ENCODE results near the gene BAK1. TPM values are rescaled to one million over a fixed set of nuclear protein-coding genes. Genes with fewer than 3 reads are reported as not detected.
"Not testable (repeated sequence)": the region's sequence is repeated elsewhere in the genome, so short reads cannot be mapped to it uniquely, and the experiment has no call there.

BAK1 gene
- total RNA-seq, 6 experiments from 2014 or later, result 4.4 to 11.4 (median 6.5) TPM

GRCh38 chr6:33599413-33599938, 19.4 kb upstream of the BAK1 start:
- Histone ChIP-seq H3K27ac (no peak overlapping the region), H3K27me3 (no peaks in the 10 kb centered on the region), H3K4me1 (no peaks in the 10 kb centered on the region), H3K36me3 (no peaks in the 10 kb centered on the region), H3K4me3 (no peak overlapping the region), H3K9me3 (no peaks in the 10 kb centered on the region)
- DNase-seq, result no peak
- WGBS (ENCODE audit: insufficient coverage, low coverage, low lambda C conversion rate, missing lambda C conversion rate), result 72% methylated on average over 5 of the region's 9 CpGs
- TF ChIP-seq CTCF (IDR thresholded peaks at IDR 0.05), result no peak
- no peak for TF ChIP-seq POLR2A (IDR thresholded peaks at IDR 0.05)
- ATAC-seq, result no peak
- intact Hi-C loops (cut with DNase I), result no loop called here

- TF ChIP-seq POLR2A (IDR thresholded peaks at IDR 0.05) (no peak), CTCF (IDR thresholded peaks at IDR 0.05) (no peak)
- WGBS (ENCODE audit: insufficient coverage, low coverage, low lambda C conversion rate, missing lambda C conversion rate), result 33% methylated on average over 2 of the region's 4 CpGs
- no peaks in the 10 kb centered on the region for H3K27me3 ChIP-seq
- no peaks in the 10 kb centered on the region for H3K9me3 ChIP-seq
- no peak overlapping the region for H3K4me3 ChIP-seq
- no peak overlapping the region for H3K27ac ChIP-seq
- H3K36me3 ChIP-seq, result no peaks in the 10 kb centered on the region
- DNase-seq (no peak), ATAC-seq (no peak)
- H3K4me1 ChIP-seq, result no peaks in the 10 kb centered on the region
- intact Hi-C loops (cut with DNase I), result no loop called here
Measured at GRCh38 chr6:33597551-33598322, 17.7 kb upstream of the BAK1 start.

GRCh38 chr6:33596894-33597293, 16.8 kb upstream of the BAK1 start:
- H3K36me3 ChIP-seq; ATAC-seq; H3K27me3 ChIP-seq; H3K9me3 ChIP-seq; H3K27ac ChIP-seq; intact Hi-C loops (cut with DNase I); DNase-seq; H3K4me3 ChIP-seq; H3K4me1 ChIP-seq: not testable (repeated sequence)
- WGBS (ENCODE audit: insufficient coverage, low coverage, low lambda C conversion rate, missing lambda C conversion rate), result 82% methylated on average over 3 of the region's 5 CpGs

- Histone ChIP-seq H3K27ac (no peak overlapping the region), H3K4me3 (no peak overlapping the region), H3K27me3 (no peaks in the 10 kb centered on the region), H3K36me3 (no peaks in the 10 kb centered on the region), H3K9me3 (no peaks in the 10 kb centered on the region), H3K4me1 (no peaks in the 10 kb centered on the region)
- no peak for TF ChIP-seq CTCF (IDR thresholded peaks at IDR 0.05)
- TF ChIP-seq POLR2A (IDR thresholded peaks at IDR 0.05), result no peak
- DNase-seq (no peak), ATAC-seq (no peak)
- WGBS (ENCODE audit: insufficient coverage, low coverage, low lambda C conversion rate, missing lambda C conversion rate), result 82% methylated on average over 12 of the region's 18 CpGs
- intact Hi-C loops (cut with DNase I), result no loop called here
Measured at GRCh38 chr6:33595001-33595846, 15.1 kb upstream of the BAK1 start.

GRCh38 chr6:33593414-33593727, 13.3 kb upstream of the BAK1 start:
- Histone ChIP-seq H3K4me3 (no peak overlapping the region), H3K4me1 (peaks cover 0 to 6% (median 0%) of the 10 kb centered on the region in 4 donors), H3K36me3 (no peaks in the 10 kb centered on the region), H3K27ac (no peak overlapping the region), H3K27me3 (no peaks in the 10 kb centered on the region), H3K9me3 (no peaks in the 10 kb centered on the region)
- DNase-seq, result no peak
- ATAC-seq, result no peak
- intact Hi-C loops (cut with DNase I), result no loop called here
- WGBS (ENCODE audit: insufficient coverage, low coverage, low lambda C conversion rate, missing lambda C conversion rate), result 43% methylated on average over 4 of the region's 4 CpGs
- TF ChIP-seq POLR2A (IDR thresholded peaks at IDR 0.05) (no peak), CTCF (IDR thresholded peaks at IDR 0.05) (no peak)
